GM21381 (cell line): ENCODE data around the gene LNPEP.
A peak's percentile ranks its signal among the peaks of the same experiment; 100 is the strongest.
"Not testable (repeated sequence)": the region's sequence is repeated elsewhere in the genome, so short reads cannot be mapped to it uniquely, and the experiment has no call there.

Experiments used
- ATAC-seq: cut with Tn5 transposase; IDR thresholded peaks from one replicate; pipeline ENCODE4 v1.9.1; 2021; ENCODE audit warnings: mild to moderate bottlenecking, moderate library complexity; ENCODE audit not compliant: unreplicated experiment

Gene LNPEP

DNA sequence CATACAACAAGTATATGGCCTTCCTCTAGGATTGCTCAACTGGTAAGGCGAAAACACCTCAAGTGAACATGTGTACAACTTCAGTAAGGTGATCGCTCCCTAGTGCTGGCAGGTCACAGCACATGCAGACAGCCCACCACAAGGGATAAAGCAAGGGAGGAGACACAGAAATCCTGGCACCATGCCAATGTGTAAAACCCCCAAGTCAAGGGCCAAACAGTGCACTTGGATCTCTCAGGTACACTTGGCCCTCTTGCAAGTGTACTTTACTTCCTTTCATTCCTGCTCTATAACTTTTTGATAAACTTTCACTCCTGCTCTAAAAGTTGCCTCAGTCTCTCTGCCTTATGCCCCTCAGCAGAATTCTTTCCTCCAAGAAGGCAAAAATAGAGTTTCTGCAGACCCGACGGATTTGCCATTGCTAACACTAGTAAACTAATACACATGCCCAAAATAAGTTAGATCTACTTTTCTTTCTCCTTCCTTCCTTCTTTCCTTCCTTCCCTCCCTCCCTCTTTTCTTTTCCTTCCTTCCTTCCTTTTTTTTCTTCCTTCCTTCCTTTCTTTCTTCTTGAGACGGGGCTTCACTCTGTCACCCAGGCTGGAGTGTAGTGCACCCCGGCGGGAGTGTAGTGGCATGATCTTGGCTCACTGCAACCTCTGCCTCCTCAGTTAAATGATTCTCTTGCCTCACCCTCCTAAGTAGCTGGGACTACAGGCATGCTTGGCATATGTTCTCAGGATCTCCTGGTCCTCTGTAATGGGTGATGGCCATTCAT, 6.8 kb upstream of the LNPEP start:
- ATAC-seq, result no peak

- no peak for ATAC-seq
These were observed 5.8 kb upstream of the LNPEP start for GRCh38 chr5:96930058-96930457.

DNA sequence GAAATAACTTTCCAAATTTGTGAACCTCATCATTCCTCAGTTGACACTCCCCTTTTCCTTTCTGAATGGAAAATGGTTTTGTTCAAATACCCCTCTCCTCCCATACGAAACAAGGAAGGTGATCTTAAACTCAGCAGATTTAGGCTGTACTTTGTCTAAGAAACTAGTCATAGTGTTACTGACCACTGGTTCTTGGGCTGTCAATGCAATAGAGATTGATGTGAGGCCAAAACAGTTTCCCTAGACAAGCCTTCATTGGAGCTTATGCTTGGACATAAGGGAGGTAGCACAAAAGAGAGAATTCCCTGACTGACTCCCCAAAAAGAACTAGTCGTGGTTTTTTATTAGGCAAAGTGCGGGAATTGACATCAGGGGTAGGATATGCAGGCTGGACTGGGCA, 5.3 kb upstream of the LNPEP start:
- ATAC-seq, result no peak

DNA sequence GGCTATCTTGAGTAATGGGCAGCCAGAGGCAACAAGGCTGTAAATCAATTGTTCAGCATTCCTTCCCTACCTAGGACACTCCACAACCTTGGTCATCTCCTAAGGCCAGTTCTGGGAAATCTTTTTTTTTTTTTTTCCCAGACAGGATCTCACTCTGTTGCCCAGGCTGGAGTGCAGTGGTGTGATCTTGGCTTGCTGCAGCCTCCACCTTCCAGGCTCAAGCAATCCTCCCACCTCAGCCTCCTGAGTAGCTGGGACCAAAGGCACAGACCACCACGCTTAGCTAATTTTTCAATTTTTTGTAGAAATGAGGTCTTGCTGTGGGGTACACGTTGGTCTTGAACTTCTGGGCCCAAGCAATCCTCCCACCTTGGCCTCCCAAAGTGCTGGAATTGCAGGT, 4.8 kb upstream of the LNPEP start:
- not testable (repeated sequence) for ATAC-seq

- no peak for ATAC-seq
These were observed 4.3 kb upstream of the LNPEP start for GRCh38 chr5:96931605-96932004.

DNA sequence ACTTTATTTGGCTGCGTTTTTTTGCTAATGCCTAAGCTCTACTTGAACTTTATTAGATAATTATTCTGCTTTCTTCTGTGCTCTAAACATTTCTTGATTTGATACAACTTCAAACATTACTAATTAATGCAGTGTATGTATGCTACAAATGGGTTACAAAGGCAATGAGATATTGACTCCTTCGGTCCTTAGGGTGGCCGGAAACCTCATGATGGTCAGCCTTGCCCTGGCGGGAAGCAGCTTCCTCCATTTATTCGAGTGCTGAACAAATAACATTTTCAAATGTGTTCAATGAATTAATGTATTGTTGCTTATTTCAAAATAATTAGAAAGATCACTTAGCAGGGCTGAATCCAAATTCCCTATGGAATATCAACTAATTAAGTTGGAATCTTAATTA, 3.9 kb upstream of the LNPEP start:
- no peak for ATAC-seq

GRCh38 chr5:96933764-96934707, 1.8 kb upstream of the LNPEP start:
- no peak for ATAC-seq

DNA sequence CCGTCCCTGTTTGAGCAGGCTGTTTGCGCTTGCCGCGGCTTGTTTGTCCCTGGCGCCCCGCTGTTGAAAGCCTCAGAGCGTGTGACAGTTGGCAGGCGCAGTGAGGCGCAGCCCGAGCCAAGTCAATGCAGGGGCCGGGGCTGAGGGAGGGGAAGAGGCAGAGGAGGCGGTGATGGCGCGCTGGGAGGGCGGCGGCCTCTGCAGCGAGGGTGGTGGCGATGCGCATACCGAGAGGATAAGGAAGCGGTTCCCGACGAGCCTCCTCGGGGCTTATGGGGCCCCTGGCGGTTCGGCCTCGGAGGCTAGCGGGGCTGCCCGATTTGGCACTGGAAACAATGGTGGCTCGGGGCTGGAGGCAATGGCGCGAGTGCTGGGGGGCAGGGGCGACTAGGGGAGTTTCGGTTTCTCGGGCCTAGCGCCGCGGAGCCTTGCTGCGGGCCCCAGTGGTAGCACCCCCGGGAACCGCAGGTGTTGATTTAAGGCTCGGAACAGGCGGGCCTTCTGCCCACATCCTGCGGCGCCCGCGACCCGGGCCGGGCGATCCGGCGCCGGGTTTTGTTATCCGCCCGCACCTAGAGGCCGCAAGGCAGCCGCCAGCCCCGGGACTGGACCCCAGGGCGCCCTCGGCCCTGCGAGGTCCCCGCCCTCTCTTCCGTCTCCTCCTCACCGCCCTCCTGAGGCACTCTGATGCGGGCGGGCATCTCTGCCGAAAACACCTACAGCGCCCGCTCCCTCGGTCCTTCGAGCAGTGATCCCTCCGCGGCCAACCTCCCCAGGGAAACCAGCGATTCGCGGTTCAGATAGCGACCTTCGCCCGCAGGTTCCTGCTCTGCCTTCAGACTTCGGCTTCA, 947 bp upstream of the LNPEP start:
- peak; percentile 54 for ATAC-seq

GRCh38 chr5:96936431-96937320, 796 bp downstream of the LNPEP start:
- peak; percentile 27 for ATAC-seq

GRCh38 chr5:96940586-96940985, 4.7 kb downstream of the LNPEP start:
- ATAC-seq, result no peak

- no peak for ATAC-seq
These were observed 5.3 kb downstream of the LNPEP start for GRCh38 chr5:96941140-96941539.

DNA sequence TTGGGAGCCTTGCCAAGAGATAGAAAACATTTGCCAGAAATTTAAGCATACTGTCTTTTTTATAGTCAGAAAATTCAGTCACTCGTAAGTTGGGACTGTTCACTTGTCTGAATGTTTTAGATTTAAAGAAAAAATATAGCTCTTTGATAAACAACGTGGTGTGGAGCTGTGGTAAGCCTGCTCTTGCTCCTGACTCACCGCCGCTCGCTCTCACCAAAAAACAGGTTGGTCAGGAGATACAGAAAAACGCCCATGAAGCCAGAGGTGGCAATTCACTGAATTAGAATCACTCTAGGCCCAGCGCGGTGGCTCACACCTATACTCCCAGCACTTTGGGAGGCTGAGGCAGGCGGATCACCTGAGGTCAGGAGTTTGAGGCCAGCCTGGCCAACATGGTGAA, 6.2 kb downstream of the LNPEP start:
- ATAC-seq, result no peak

DNA sequence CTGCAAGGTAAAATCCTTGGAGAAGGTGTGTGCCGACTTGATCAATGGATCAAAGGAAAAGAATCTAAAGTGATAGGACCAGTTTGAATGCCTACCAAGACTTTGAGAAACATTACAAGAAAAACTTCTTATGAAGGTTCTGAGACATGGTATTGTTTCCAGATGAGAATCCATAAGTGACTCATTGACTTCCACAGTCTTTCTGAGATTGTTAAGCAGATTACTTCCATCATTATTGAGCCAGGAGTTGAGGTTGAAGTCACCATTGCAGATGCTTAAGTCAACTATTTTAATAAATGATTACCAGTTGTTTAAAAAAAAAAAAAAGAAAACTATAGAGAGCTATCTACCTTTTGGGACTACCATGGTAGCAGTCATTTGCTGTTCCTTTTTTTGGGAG, 7.0 kb downstream of the LNPEP start:
- no peak for ATAC-seq

DNA sequence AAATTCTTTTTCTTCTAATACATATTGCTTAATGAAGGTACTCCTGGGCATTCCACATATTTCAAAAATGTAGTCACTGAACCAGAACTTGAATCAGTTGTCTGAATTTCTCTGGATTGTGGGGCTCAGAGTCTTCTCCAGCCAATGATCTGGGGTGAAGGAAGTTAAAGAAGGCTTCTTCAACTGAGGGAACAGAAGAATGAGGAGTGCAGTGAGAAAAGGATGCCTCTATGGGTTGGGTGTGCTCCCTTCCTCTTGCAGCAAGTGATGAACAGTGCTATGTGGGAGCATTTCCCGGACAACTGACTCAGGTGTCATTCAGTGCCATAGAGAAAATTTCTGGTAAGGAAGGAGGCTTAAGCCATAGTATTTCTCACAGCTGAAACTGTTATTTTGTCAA, 7.9 kb downstream of the LNPEP start:
- ATAC-seq, result no peak

DNA sequence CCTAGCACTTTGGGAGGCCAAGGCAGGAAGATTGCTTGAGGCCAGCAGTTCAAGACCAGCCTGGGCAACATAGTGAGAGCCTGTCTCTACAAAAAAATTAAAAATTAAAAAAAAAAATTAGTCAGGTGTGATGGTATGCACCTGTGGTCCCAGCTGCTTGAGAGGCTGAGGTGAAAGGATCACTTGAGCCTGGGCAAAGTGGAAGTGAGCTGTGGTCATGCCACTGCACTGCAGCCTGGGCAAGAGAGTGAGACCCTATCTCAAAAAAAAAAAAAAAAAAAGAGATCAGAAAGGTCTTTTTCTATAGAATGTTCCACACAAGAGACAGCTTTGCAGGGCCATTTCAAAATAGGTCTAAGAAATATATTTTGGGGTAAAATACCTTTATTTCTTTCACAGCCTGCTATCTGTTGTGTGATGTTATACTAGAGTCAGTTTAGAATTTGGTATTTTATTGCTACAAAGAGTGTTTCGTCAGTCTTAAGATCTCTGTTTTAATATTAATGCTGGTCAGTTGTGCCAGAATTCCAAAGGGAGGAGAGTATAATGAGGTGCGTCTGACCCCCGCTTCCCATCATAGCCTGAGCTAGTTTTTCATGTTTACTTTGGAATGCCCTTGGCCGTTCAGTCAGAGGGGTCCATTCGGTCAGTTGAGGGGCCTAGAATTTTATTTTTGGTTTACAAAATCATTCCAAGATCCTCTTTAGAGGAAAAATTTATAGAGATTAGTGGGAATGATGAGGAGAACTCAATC, 9.4 kb downstream of the LNPEP start:
- ATAC-seq, result no peak

DNA sequence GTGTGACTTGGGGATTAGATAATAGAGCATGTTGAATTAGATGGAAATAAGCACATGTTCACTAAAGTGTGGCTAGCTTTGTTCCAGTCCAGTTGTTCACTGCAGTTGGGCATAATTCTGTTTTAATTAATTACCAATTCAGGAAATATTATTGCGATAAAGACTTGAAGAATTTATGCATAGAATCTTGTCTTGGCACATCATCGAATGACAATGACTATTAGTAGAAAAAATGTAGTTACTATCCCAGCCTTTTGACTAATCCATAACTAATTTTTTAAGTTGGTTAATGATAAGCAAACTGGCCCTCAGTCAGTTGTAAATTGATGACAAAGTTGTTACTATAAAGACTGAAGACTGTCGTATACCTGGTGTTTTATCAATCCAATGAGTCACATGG, 10.5 kb downstream of the LNPEP start:
- ATAC-seq, result no peak

- ATAC-seq, result no peak
These were observed 16.4 kb downstream of the LNPEP start for GRCh38 chr5:96952118-96952750.

- no peak for ATAC-seq
These were observed 17.3 kb downstream of the LNPEP start for GRCh38 chr5:96952974-96953730.
